H9 (cell line): ENCODE measurements around the gene KRT77. TPM values are rescaled to one million over a fixed set of nuclear protein-coding genes. Genes with fewer than 3 reads are reported as not detected.

Experiments
- DNase-seq: peaks from one replicate; pipeline ENCODE4 v3.0.0-alpha.2; 2017
- H2AFZ ChIP-seq: one replicate; pipeline ENCODE4 v1.6.1; 2013; ENCODE audit warnings: mild to moderate bottlenecking, low read length, control low read depth, moderate library complexity
- H2AK5ac ChIP-seq: 2 replicates; pipeline ENCODE4 v1.6.1; 2013; ENCODE audit warnings: low read length, control low read depth, mixed read lengths; ENCODE audit not compliant: insufficient read length
- H2BK120ac ChIP-seq: one replicate; pipeline ENCODE4 v1.6.1; 2013; ENCODE audit warnings: low read depth, mild to moderate bottlenecking, low read length, control low read depth, inconsistent platforms; ENCODE audit not compliant: poor library complexity, severe bottlenecking
- H2BK12ac ChIP-seq: 2 replicates; pipeline ENCODE4 v1.6.1; 2013; ENCODE audit warnings: low read length, control low read depth, mixed read lengths, low read depth; ENCODE audit not compliant: insufficient read length
- H2BK15ac ChIP-seq: 2 replicates; pipeline ENCODE4 v1.6.1; 2013; ENCODE audit warnings: low read depth, low read length, control low read depth
- H2BK20ac ChIP-seq: one replicate; pipeline ENCODE4 v1.6.1; 2013; ENCODE audit warnings: low read depth, mild to moderate bottlenecking, low read length, control low read depth, inconsistent platforms; ENCODE audit not compliant: poor library complexity, severe bottlenecking
- H2BK5ac ChIP-seq: 2 replicates; pipeline ENCODE4 v1.6.1; 2013; ENCODE audit warnings: low read length, control low read depth, mixed read lengths; ENCODE audit not compliant: insufficient read length
- H3K14ac ChIP-seq: 2 replicates; pipeline ENCODE4 v1.6.1; 2013; ENCODE audit warnings: low read length, control low read depth; ENCODE audit not compliant: insufficient read depth
- H3K18ac ChIP-seq: 2 replicates; pipeline ENCODE4 v1.6.1; 2013; ENCODE audit warnings: low read depth, mild to moderate bottlenecking, mixed read lengths, low read length, control low read depth; ENCODE audit not compliant: insufficient read length
- H3K23ac ChIP-seq: 2 replicates; pipeline ENCODE4 v1.6.1; 2013; ENCODE audit warnings: low read length, control low read depth, mixed read lengths, low read depth; ENCODE audit not compliant: insufficient read length
- H3K23me2 ChIP-seq: 2 replicates; pipeline ENCODE4 v1.6.1; 2013; ENCODE audit warnings: low read depth, mild to moderate bottlenecking, mixed read lengths, low read length, control low read depth; ENCODE audit not compliant: insufficient read length, poor library complexity, severe bottlenecking
- H3K27ac ChIP-seq: 2 replicates; pipeline ENCODE4 v1.5.1; 2013; ENCODE audit warnings: low read length, control low read depth, mixed read lengths, low read depth; ENCODE audit not compliant: insufficient read length
- H3K27me3 ChIP-seq: 2 replicates; pipeline ENCODE4 v1.6.1; 2013; ENCODE audit warnings: low read length, control low read depth, inconsistent platforms; ENCODE audit not compliant: insufficient read depth
- H3K4ac ChIP-seq: 2 replicates; pipeline ENCODE4 v1.6.1; 2013; ENCODE audit warnings: low read depth, mild to moderate bottlenecking, control low read depth, inconsistent platforms, low read length, moderate library complexity
- H3K4me1 ChIP-seq: 2 replicates; pipeline ENCODE4 v1.6.1; 2013; ENCODE audit warnings: low read length, control low read depth, inconsistent platforms; ENCODE audit not compliant: insufficient read depth
- H3K4me2 ChIP-seq: 2 replicates; pipeline ENCODE4 v1.6.1; 2013; ENCODE audit warnings: low read length, control low read depth, mixed read lengths; ENCODE audit not compliant: insufficient read length, insufficient read depth
- H3K56ac ChIP-seq: 2 replicates; pipeline ENCODE4 v1.6.1; 2013; ENCODE audit warnings: low read depth, mild to moderate bottlenecking, mixed read lengths, low read length, control low read depth; ENCODE audit not compliant: insufficient read length
- H3K79me1 ChIP-seq: 2 replicates; pipeline ENCODE4 v1.6.1; 2013; ENCODE audit warnings: low read depth, mild to moderate bottlenecking, moderate library complexity, low read length, control low read depth, inconsistent platforms; ENCODE audit not compliant: insufficient read depth, poor library complexity, severe bottlenecking
- H3K79me2 ChIP-seq: 2 replicates; pipeline ENCODE4 v1.6.1; 2013; ENCODE audit warnings: low read length, control low read depth, inconsistent platforms; ENCODE audit not compliant: insufficient read depth
- H3K9ac ChIP-seq: 2 replicates; pipeline ENCODE4 v1.6.1; 2013; ENCODE audit warnings: low read length, control low read depth, mixed read lengths; ENCODE audit not compliant: insufficient read length; ENCODE audit errors: extremely low read depth
- H3K9me3 ChIP-seq: one replicate; pipeline ENCODE4 v1.6.1; 2013; ENCODE audit warnings: low read depth, low read length, inconsistent platforms; ENCODE audit not compliant: control insufficient read depth
- H3T11ph ChIP-seq: one replicate; pipeline ENCODE4 v1.6.1; 2013; ENCODE audit warnings: mild to moderate bottlenecking, low read length, control low read depth, inconsistent platforms
- H4K20me1 ChIP-seq: one replicate; pipeline ENCODE4 v1.6.1; 2013; ENCODE audit not compliant: control insufficient read depth, insufficient read length, insufficient read depth
- H4K5ac ChIP-seq: 2 replicates; pipeline ENCODE4 v1.6.1; 2013; ENCODE audit warnings: low read depth, mild to moderate bottlenecking, mixed read lengths, low read length, control low read depth; ENCODE audit not compliant: insufficient read length
- H4K8ac ChIP-seq: replicated peaks from 2 replicates; pipeline ENCODE4 v1.6.1; 2013; ENCODE audit warnings: low read length, control low read depth, mixed read lengths, low read depth; ENCODE audit not compliant: insufficient read length
- H4K91ac ChIP-seq: 2 replicates; pipeline ENCODE4 v1.6.1; 2013; ENCODE audit warnings: low read depth, mild to moderate bottlenecking, moderate library complexity, mixed read lengths, low read length, control low read depth; ENCODE audit not compliant: insufficient read length
- H3K27ac Mint-ChIP-seq, 3 experiments: 2 replicates in 2 of 3; 3 replicates in 1 of 3; pipeline ENCODE4 v1.8.0; 2020 to 2021; ENCODE audit warnings: mixed read lengths in 3 of 3, mild to moderate bottlenecking in 1 of 3, moderate library complexity in 1 of 3
- H3K27me3 Mint-ChIP-seq: 2 replicates; pipeline ENCODE4 v1.8.0; 2021; ENCODE audit warnings: low read depth, mild to moderate bottlenecking, moderate library complexity, mixed read lengths
- H3K36me3 Mint-ChIP-seq, 3 experiments: 2 replicates in 2 of 3; 3 replicates in 1 of 3; pipeline ENCODE4 v1.8.0; 2020 to 2021; ENCODE audit warnings: low read depth in 3 of 3, mixed read lengths in 3 of 3; ENCODE audit not compliant: insufficient read depth in 1 of 3
- H3K4me1 Mint-ChIP-seq, 2 experiments: 2 replicates each; pipeline ENCODE4 v1.8.0; 2020; ENCODE audit warnings: mixed read lengths in 2 of 2
- H3K4me3 Mint-ChIP-seq, 2 experiments: 2 replicates in 1 of 2; 3 replicates in 1 of 2; pipeline ENCODE4 v1.8.0; 2020 to 2021; ENCODE audit warnings: mild to moderate bottlenecking in 2 of 2, mixed read lengths in 2 of 2, moderate library complexity in 1 of 2
- H3K9me3 Mint-ChIP-seq, 2 experiments: 2 replicates in 1 of 2; 3 replicates in 1 of 2; pipeline ENCODE4 v1.8.0; 2020; ENCODE audit warnings: mild to moderate bottlenecking in 2 of 2, mixed read lengths in 2 of 2, moderate library complexity in 1 of 2
- CTCF ChIP-seq: fragments of 200-600 bp; sonication (generic); conservative IDR thresholded peaks from 3 replicates; pipeline ENCODE4 v1.8.0; 2021; ENCODE audit warnings: antibody characterized with exemption, mild to moderate bottlenecking
- WGBS: extraction: QIAGEN DNeasy Blood & Tissue Kit; methylation state at CpG from one replicate; pipeline ENCODE4 v1.1.7; 2013; ENCODE audit warnings: missing lambda C conversion rate, low lambda C conversion rate, mixed read lengths; ENCODE audit not compliant: insufficient read length; ENCODE audit errors: extremely low coverage; 5-methylcytosine and 5-hydroxymethylcytosine counted together
- total RNA-seq: library from RNA; stranded (reverse); gene quantifications from 2 replicates; pipeline ENCODE4 v1.2.1, GENCODE V29; 2021

Gene KRT77
- total RNA-seq, 1 experiment from 2014 or later: not detected

- H3K4me1 Mint-ChIP-seq: peaks cover 10 to 16% of the 10 kb centered on the region in 2 experiments
- Histone ChIP-seq H3T11ph (no peak overlapping the region), H4K20me1 (peaks cover 2% of the 10 kb centered on the region), H3K18ac (no peak overlapping the region), H2BK5ac (no peak overlapping the region), H2AK5ac (no peak overlapping the region), H2BK20ac (no peak overlapping the region), H3K4me1 (peaks cover 3% of the 10 kb centered on the region; the same call in 1 of the 2 replicates), H3K9ac (no peak overlapping the region), H3K23me2 (peaks cover 9% of the 10 kb centered on the region), H3K4me2 (no peak overlapping the region), H4K91ac (no peak overlapping the region), H3K4ac (no peak overlapping the region), H3K79me1 (no peaks in the 10 kb centered on the region), H3K23ac (no peak overlapping the region), H4K5ac (no peak overlapping the region), H3K56ac (no peak overlapping the region), H3K27ac (no peak overlapping the region), H2AFZ (no peak overlapping the region), H3K27me3 (no peaks in the 10 kb centered on the region; the same call in 1 of the 2 replicates), H4K8ac (no peak overlapping the region), H2BK15ac (no peak overlapping the region), H3K14ac (no peak overlapping the region), H2BK120ac (no peak overlapping the region), H2BK12ac (no peak overlapping the region), H3K9me3 (no peaks in the 10 kb centered on the region), H3K79me2 (no peaks in the 10 kb centered on the region)
- no peaks in the 10 kb centered on the region for H3K36me3 Mint-ChIP-seq
- no peak for DNase-seq
- peaks cover 68% of the 10 kb centered on the region for H3K27me3 Mint-ChIP-seq
- H3K27ac Mint-ChIP-seq: no peak overlapping the region
- no CpG with 5 or more reads among the region's 2 CpGs for WGBS
- H3K9me3 Mint-ChIP-seq: no peaks in the 10 kb centered on the region
- H3K4me3 Mint-ChIP-seq: peak overlapping the region; percentile 10 to 41; a peak in 2 of 5 replicates
- TF ChIP-seq CTCF: no peak
These were observed 11.5 kb downstream of the KRT77 start for GRCh38 chr12:52691841-52692150.
